Measurements from ENCODE around the gene ESM1.

- TF ChIP-seq CTCF (IDR thresholded peaks at IDR 0.05) (no peak), POLR2A (IDR thresholded peaks at IDR 0.05) (no peak)
Observed at GRCh38 chr5:54995168-54995567, 9.8 kb upstream of the ESM1 start.
